Measurements from ENCODE around the gene MYO1D. TPM values are rescaled to one million over a fixed set of nuclear protein-coding genes. Genes with fewer than 3 reads are reported as not detected.

MYO1D gene
- total RNA-seq, 1 donor from 2014 or later, result 73.3 TPM

DNA sequence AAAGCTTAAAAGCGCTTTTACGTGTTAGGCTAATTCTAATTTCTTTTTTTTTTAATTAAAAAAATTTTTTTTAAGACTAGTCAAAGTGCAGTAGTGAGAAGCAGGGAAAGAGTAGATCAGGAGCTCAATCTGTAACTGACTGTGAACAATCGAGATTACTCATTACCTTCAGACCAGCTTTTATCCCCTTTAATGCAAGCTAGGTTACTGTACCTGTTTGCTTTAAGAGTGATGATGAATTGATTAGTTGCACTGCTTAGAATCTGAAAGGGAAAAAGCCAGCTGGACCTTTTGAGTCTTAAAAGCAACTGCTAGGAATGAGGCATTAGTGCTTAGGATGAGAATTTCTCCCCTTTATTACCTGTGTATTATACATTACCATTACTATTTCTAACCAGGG, 413.6 kb downstream of the MYO1D start:
- DNase-seq (no peak), ATAC-seq (no peak)
- TF ChIP-seq CTCF (IDR thresholded peaks at IDR 0.05), result no peak
- intact Hi-C loops (cut with DNase I), result no loop called here
- Histone ChIP-seq H3K9me3 (no peaks in the 10 kb centered on the region), H3K27ac (no peak overlapping the region), H3K27me3 (no peaks in the 10 kb centered on the region), H3K36me3 (peaks cover 96% of the 10 kb centered on the region), H3K4me3 (no peak overlapping the region), H3K4me1 (no peaks in the 10 kb centered on the region)

DNA sequence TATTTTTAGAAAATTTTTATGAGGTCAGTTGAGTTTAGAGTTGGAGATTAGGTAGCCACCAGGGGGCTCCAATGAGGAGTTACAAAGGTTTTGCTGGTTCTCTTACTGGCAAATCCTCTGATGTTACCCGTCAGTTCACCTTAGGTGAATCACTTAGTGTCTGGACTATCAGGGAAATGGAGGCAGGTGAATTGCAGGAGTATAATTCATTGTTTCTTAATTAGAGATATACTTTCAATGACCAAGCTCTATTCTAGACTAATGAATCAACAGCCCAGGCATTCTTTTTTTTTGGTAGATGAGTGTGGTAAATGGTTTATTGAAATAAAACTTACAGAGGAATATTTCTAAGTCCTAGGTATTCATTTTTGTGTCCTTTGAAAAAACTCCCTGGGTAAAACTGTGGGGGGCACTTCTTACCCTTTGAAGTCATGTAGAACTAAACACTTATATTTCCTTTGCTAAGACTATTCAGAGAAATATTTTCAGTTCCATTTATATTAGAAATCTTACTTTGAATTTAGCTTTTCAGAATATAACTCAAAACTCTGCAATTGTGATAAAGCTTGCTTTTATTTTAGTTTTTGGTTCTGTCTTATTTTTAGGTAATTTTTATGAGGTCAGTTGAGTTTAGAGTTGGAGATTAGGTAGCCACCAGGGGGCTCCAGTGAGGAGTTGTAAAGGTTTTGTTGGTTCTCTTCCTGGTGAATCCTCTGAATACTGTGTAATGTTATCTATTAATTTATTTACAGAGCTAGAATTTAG, 414.9 kb downstream of the MYO1D start:
- H3K4me1 ChIP-seq, result no peaks in the 10 kb centered on the region
- H3K36me3 ChIP-seq, result peaks cover 97% of the 10 kb centered on the region
- ATAC-seq (peak; percentile 66), DNase-seq (no peak)
- TF ChIP-seq CTCF (IDR thresholded peaks at IDR 0.05), result peak; percentile 62
- no peaks in the 10 kb centered on the region for H3K27me3 ChIP-seq
- H3K27ac ChIP-seq, result no peak overlapping the region
- H3K4me3 ChIP-seq, result no peak overlapping the region
- intact Hi-C loops (cut with DNase I), result no loop called here
- no peaks in the 10 kb centered on the region for H3K9me3 ChIP-seq

DNA sequence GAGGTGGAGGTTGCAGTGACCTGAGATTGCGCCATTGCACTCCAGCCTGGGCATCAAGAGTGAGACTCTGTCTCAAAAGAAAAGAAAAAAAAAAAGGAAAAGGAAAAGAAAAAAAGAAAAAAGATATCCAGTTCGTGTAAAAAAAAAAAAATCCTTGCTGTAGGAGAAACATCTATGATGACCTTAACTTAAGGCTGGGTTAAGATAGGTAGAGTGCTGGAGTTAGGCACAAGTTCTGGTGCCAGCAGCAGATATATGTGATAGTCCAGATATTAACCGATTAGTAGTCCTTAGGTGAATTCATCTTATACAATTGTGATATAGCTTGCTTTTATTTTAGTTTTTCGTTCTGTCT, 415.4 kb downstream of the MYO1D start:
- Histone ChIP-seq H3K27ac (no peak overlapping the region), H3K36me3 (peaks cover 97% of the 10 kb centered on the region)

GRCh38 chr17:32460054-32460453, 416.9 kb downstream of the MYO1D start:
- no peak for DNase-seq

More for the DNA sequence above, 415.4 kb downstream of the MYO1D start:
- intact Hi-C loops (cut with DNase I), result no loop called here
- Histone ChIP-seq H3K4me1 (no peaks in the 10 kb centered on the region), H3K9me3 (no peaks in the 10 kb centered on the region), H3K27me3 (no peaks in the 10 kb centered on the region), H3K4me3 (no peak overlapping the region)
- ATAC-seq (no peak), DNase-seq (no peak)
- no peak for TF ChIP-seq CTCF (IDR thresholded peaks at IDR 0.05)

DNA sequence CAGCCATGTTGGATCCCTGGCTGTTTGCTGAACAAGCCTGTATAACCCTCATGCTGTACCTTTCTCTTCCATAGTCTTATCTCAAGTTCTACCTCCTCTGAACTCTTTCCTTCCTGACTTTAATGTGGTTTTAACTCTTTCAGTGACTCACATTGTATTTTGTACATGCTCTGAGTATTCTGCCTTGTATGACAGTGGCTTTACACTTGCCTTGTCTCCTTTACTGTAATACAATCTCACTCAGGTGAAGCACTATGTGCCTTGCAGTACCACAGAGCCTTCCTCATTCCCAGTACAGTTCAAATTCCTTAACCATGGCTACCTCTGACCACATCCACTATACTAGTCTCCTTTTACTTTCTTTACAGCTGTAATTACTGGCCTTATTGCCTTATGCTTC, 418.6 kb downstream of the MYO1D start:
- ATAC-seq, result no peak

More at GRCh38 chr17:32460054-32460453, 416.9 kb downstream of the MYO1D start:
- peaks cover 95% of the 10 kb centered on the region for H3K36me3 ChIP-seq
- no peak for ATAC-seq
- no peaks in the 10 kb centered on the region for H3K4me1 ChIP-seq
- no peak overlapping the region for H3K27ac ChIP-seq
- no peak for TF ChIP-seq CTCF (IDR thresholded peaks at IDR 0.05)
- no peaks in the 10 kb centered on the region for H3K27me3 ChIP-seq
- intact Hi-C loops (cut with DNase I), result no loop called here
- no peaks in the 10 kb centered on the region for H3K9me3 ChIP-seq
- H3K4me3 ChIP-seq, result no peak overlapping the region

More for the DNA sequence above, 418.6 kb downstream of the MYO1D start:
- no peak for TF ChIP-seq CTCF (IDR thresholded peaks at IDR 0.05)
- Histone ChIP-seq H3K36me3 (peaks cover 95% of the 10 kb centered on the region), H3K9me3 (no peaks in the 10 kb centered on the region), H3K27ac (no peak overlapping the region), H3K4me1 (no peaks in the 10 kb centered on the region), H3K27me3 (no peaks in the 10 kb centered on the region), H3K4me3 (no peak overlapping the region)
- no peak for DNase-seq
- intact Hi-C loops (cut with DNase I), result no loop called here

All from upper lobe of right lung (tissue), 1 donor.